Cardiac fibroblast (primary cell): ENCODE results near the gene MMP17.
"Not testable (repeated sequence)": the region's sequence is repeated elsewhere in the genome, so short reads cannot be mapped to it uniquely, and the experiment has no call there.

Source experiments
- DNase-seq, 2 donors: peaks; one replicate each; pipeline versions ENCODE4 v3.0.0 to v3.0.0-alpha.2; 2010; ENCODE audit warnings: low read depth in 2 of 2
- H3K4me3 ChIP-seq, 2 donors: replicated peaks in 1 of 2; 1 replicate in 1 of 2; 2 replicates in 1 of 2; pipeline ENCODE4 v1.5.1; 2011; ENCODE audit warnings: low read depth in 2 of 2, low read length in 2 of 2, mild to moderate bottlenecking in 2 of 2, moderate library complexity in 1 of 2
- TF ChIP-seq, protein P1 (sequence below): IDR thresholded peaks from one replicate; pipeline ENCODE4 v1.5.1; 2011; ENCODE audit warnings: low read depth, mild to moderate bottlenecking, low read length, inconsistent platforms

The MMP17 gene

DNA sequence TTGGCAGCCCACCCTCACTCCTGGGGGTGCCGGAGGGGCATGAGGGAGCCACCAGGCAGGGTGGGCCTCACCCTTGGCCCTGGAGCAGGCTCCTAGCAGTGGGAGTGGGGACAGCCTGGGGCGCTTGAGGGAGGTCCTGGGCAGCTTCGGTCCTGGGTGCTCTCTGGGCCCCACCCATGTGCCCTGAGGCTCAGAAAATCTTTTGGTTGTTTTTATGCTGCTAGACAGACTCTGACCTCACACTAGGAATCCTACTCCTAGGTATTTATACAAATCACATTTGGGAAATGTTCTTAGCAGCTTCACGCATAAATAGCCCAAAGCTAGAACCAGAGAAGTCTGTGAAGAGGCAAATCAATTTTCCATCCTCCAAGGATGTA lies 55.3 kb downstream of the MMP17 start:
- no peak overlapping the region for H3K4me3 ChIP-seq
- DNase-seq = no peak
- TF ChIP-seq, protein P1, sequence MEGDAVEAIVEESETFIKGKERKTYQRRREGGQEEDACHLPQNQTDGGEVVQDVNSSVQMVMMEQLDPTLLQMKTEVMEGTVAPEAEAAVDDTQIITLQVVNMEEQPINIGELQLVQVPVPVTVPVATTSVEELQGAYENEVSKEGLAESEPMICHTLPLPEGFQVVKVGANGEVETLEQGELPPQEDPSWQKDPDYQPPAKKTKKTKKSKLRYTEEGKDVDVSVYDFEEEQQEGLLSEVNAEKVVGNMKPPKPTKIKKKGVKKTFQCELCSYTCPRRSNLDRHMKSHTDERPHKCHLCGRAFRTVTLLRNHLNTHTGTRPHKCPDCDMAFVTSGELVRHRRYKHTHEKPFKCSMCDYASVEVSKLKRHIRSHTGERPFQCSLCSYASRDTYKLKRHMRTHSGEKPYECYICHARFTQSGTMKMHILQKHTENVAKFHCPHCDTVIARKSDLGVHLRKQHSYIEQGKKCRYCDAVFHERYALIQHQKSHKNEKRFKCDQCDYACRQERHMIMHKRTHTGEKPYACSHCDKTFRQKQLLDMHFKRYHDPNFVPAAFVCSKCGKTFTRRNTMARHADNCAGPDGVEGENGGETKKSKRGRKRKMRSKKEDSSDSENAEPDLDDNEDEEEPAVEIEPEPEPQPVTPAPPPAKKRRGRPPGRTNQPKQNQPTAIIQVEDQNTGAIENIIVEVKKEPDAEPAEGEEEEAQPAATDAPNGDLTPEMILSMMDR = no peak

DNA sequence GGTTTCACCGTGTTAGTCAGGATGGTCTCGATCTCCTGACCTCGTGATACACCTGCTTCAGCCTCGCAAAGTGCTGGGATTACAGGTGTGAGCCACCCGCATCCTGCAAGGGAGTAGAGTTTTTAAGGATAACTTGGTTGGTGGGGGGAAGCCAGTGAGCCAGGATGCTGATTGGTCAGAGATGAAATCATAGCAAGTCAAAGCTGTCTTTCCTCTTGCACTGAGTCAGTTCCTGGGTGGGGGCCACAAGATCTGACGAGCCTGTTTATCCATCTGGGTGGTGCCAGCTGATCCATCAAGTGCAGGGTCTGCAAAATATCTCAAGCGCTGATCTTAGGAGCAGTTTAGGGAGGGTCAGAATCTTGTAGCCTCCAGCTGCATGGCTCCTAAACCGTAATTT lies 56.9 kb downstream of the MMP17 start:
- DNase-seq = peak in 1 of 2 donors; percentile 35
- H3K4me3 ChIP-seq = not testable (repeated sequence)

DNA sequence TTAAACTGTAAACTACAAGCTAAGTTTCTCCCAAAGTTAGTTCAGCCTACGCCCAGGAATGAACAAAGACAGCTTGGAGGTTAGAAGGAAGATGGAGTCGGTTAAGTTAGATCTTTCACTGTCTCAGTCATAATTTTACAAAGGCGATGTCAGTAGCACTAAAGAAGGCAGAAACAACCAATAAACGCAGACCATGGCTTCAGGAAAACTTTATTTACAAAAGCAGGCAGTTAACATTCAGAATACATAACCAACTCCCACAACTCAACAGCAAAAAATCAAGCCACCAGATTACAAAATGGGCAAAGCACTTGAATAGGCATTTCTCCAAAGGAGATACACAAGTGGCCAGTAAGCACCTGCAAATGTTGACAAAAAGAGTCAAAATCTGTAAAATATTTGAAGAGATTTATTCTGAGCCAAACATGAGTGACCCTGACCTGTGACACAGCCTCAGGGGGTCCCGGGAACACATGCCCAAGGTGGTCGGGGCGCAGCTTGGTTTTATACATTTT lies 57.4 kb downstream of the MMP17 start:
- TF ChIP-seq, protein P1 = no peak
- DNase-seq = no peak
- H3K4me3 ChIP-seq = no peak overlapping the region

DNA sequence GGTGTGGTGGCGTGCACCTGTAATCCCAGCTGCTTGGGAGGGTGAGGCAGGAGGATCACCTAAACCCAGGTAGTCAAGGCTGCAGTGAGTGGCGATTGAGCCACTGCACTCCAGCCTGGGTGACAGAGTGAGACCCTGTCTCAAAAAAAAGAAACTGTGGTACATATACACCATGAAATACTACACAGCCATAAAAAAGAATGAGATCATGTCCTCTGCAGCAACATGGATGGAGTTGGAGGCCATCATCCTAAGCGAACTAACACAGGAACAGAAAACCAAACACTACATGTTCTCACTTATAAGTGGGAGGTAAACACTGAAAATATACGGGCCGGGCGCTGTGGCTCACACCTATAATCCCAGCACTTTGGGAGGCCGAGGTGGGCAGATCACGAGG lies 63.5 kb downstream of the MMP17 start:
- not testable (repeated sequence) for DNase-seq, H3K4me3 ChIP-seq

DNA sequence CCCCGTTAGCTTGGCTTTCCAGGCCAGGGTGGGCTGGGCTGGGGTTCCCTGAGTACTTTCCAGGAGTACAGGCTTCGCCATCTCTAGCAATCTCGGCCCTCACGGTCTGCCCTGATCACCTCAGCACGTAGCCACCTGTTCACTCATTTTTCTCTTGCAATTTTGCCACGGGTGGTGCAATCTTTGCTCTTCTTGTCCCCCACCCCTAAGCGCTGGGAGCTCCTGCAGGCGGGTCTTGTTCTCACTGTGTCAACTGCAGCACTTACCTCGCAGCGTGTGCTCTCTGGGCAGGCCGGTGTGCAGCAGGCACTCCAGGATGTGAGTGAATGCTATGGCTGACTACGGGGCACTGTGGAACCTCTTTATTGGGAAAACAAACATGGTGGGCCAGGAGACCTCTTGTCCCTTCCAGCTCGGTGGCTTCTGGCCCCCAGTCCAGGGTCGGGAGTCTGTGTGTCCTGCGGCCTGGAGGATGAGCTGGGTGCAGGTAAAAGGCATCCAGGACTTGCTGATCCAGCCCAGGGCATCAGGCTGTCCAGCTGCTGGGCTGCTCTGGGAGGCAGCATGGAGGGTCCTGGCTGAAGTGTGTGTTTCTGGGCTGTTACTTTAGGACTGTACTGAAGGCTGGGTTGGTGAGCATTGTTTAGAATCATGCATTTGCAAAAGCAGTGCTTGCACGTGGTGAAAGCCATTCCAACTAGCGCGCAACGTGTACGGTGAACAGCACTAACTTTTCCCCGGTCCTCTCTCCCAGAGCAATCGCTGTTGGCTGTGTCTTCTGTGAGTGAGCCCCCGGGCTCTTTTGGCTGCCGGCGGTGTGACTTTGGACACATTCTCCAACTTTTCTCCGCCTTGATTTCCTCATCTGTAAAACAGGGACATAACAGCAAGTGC lies 64.8 kb downstream of the MMP17 start:
- no peak overlapping the region for H3K4me3 ChIP-seq
- TF ChIP-seq, protein P1 = no peak
- no peak for DNase-seq

DNA sequence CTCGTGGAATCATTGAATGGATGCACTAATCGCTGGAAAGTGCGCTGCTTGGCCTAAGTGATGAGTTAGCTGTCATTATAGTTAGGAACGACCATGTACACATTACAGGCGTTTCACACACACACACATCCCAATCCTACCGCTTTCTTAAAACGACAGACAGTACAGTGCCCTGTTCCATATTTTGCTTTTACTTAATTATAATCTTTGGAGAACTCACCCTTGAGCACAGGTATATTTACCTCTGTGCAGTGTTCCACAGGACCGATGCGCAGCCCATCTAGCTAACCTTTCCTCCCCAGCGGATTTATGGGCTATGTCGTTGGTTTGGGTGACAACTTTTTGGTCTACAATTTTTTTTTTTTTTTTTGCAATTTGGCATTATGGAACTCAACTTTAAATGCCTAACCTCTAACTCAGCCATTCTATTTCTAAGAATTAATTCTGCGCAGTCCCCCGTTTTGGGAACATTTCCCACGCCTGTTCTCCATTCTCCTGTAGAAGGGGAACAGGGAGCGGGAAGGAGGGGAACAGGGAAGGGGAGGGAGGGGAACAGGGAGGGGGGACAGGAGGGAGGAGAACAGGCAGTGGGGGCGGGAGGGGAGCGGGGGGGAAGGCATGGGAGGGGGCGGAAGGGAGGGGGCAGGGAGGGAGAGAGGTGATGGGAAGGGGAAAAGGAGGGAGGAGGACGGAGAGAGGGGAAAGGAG lies 65.6 kb downstream of the MMP17 start:
- H3K4me3 ChIP-seq = peak overlapping the region in 1 of 2 donors; percentile 10
- TF ChIP-seq, protein P1 = no peak
- peak in 1 of 2 donors; percentile 20 for DNase-seq

DNA sequence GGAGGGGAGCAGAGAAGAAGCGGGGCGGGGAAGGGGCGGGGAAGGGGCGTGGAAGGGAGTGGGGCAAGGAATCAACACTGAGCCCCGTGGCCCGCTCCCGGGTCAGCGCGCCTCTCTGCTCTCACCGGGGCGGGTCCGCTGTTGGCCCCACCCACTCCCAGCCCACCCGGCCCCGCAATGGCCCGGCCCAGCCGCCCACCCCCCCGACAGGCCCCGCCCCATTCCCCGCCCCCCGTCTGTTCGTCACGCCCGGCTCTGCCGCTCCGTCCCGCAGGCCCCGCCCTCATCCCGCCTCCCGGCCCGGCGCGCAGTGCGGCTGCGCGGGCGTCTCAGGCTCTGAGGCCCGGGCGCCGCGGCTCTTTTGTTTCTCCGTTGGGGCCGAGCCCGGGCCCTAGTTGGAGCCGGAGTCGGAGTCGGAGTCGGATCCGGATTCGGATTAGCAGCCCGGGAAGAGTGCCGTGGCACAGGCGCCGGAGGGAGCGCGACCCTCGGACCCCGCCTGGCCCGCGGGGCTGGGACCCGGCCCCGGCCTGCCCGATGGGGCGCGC lies 66.2 kb downstream of the MMP17 start, which contains the start of gene ULK1:
Gene ULK1 (plus strand): TSS at position 310 of the 548 bp plus-strand sequence. CDS start 380 bp downstream, outside the sequence.
- peak within 1 kb of the TSS; percentile 66 for H3K4me3 ChIP-seq
- DNase-seq = peak; percentile 84 to 93
- TF ChIP-seq, protein P1 = no peak
